DOHH2 (cell line): ENCODE measurements around the gene ZNF274.

Source experiments
- H3F3A ChIP-seq: fragments of 200-600 bp; sonication (generic), shearing (Covaris generic); 2 replicates; pipeline ENCODE4 v1.6.0; 2016; ENCODE audit warnings: antibody characterized with exemption, mild to moderate bottlenecking; ENCODE audit not compliant: control insufficient read depth, insufficient read depth
- H3K27ac ChIP-seq: fragments of 200-600 bp; sonication (generic); 2 replicates; pipeline ENCODE4 v1.5.1; 2014; ENCODE audit warnings: low read depth, mild to moderate bottlenecking, low read length, moderate library complexity
- H3K27me3 ChIP-seq: fragments of 200-600 bp; sonication (generic); 2 replicates; pipeline ENCODE4 v1.6.1; 2014; ENCODE audit warnings: mild to moderate bottlenecking, low read length, mixed read lengths; ENCODE audit not compliant: control insufficient read depth
- H3K36me3 ChIP-seq: fragments of 200-600 bp; sonication (generic); 2 replicates; pipeline ENCODE4 v1.6.1; 2014; ENCODE audit warnings: mild to moderate bottlenecking, low read length, moderate library complexity, mixed read lengths; ENCODE audit not compliant: control insufficient read depth
- H3K4me1 ChIP-seq: fragments of 200-600 bp; sonication (generic); 2 replicates; pipeline ENCODE4 v1.6.1; 2014; ENCODE audit warnings: mild to moderate bottlenecking, low read length, mixed read lengths; ENCODE audit not compliant: control insufficient read depth
- H3K4me2 ChIP-seq: fragments of 200-600 bp; sonication (generic); 2 replicates; pipeline ENCODE4 v1.6.0; 2014; ENCODE audit warnings: mild to moderate bottlenecking, low read length, moderate library complexity
- H3K4me3 ChIP-seq: fragments of 200-600 bp; sonication (generic); 2 replicates; pipeline ENCODE4 v1.5.1; 2014; ENCODE audit warnings: mild to moderate bottlenecking, low read length, mixed read lengths
- H3K79me2 ChIP-seq: fragments of 200-600 bp; sonication (generic); 2 replicates; pipeline ENCODE4 v1.6.1; 2014; ENCODE audit warnings: mild to moderate bottlenecking, low read length, mixed read lengths; ENCODE audit not compliant: control insufficient read depth
- H3K9me2 ChIP-seq: fragments of 200-600 bp; sonication (generic); replicated peaks from 2 replicates; pipeline ENCODE4 v1.6.1; 2014; ENCODE audit warnings: mild to moderate bottlenecking, low read length, mixed read lengths; ENCODE audit not compliant: control insufficient read depth
- H3K9me3 ChIP-seq: fragments of 200-600 bp; sonication (generic); 2 replicates; pipeline ENCODE4 v1.6.1; 2014; ENCODE audit warnings: antibody characterized with exemption, low read length, mixed read lengths; ENCODE audit not compliant: control insufficient read depth, insufficient read depth
- H4K20me1 ChIP-seq: fragments of 200-600 bp; sonication (generic); 2 replicates; pipeline ENCODE4 v1.6.0; 2014; ENCODE audit warnings: low read depth, mild to moderate bottlenecking, antibody characterized with exemption, low read length, moderate library complexity; ENCODE audit not compliant: control insufficient read depth, insufficient read depth
- EZH2phosphoT487 ChIP-seq: fragments of 200-600 bp; sonication (generic); IDR thresholded peaks from 2 replicates; pipeline ENCODE4 v1.6.1; 2017; ENCODE audit warnings: borderline replicate concordance, mild to moderate bottlenecking, antibody characterized with exemption, low read length, moderate library complexity, mixed read lengths
- TF ChIP-seq, protein P1 (sequence below): fragments of 200-600 bp; sonication (generic); IDR thresholded peaks from one replicate; pipeline ENCODE4 v1.5.1; 2014; ENCODE audit warnings: antibody characterized with exemption, mild to moderate bottlenecking, low read depth, low read length; ENCODE audit not compliant: poor library complexity, severe bottlenecking

Gene ZNF274

DNA sequence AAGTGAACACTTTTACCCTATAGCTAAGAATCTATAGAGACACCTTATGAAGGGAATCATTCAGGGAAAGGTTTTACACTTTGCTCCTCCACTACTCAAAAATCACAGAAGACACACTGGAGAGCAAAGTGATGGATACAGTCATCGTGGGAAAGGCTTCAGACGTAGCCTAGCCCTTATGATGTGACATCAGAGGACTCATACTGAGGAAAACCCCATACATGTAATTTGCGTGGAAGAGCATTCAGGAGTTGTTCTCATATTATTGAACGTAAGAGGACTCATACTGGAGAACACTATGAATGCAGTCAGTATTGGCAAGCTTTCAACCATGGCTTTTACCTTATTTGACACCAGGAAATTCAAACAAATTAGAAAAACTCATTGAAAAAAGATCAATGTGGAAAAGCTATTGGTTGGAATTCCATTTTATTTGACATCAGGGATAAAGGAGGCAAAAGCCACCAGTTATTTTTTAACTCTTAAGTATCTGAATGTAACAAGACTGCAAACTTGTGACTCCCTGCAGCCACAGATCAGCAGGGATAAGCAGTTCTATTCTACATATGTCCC is 16.1 kb upstream of the ZNF274 start:
- no peaks in the 10 kb centered on the region for H3K9me2 ChIP-seq
- no peak overlapping the region for H3K4me3 ChIP-seq
- no peaks in the 10 kb centered on the region for H3F3A ChIP-seq
- no peak overlapping the region for H3K27ac ChIP-seq
- no peaks in the 10 kb centered on the region for H4K20me1 ChIP-seq
- no peak overlapping the region for H3K4me2 ChIP-seq
- no peaks in the 10 kb centered on the region for H3K36me3 ChIP-seq
- H3K9me3 ChIP-seq: peaks cover 48% of the 10 kb centered on the region
- no peaks in the 10 kb centered on the region for H3K27me3 ChIP-seq
- TF ChIP-seq, protein P1, sequence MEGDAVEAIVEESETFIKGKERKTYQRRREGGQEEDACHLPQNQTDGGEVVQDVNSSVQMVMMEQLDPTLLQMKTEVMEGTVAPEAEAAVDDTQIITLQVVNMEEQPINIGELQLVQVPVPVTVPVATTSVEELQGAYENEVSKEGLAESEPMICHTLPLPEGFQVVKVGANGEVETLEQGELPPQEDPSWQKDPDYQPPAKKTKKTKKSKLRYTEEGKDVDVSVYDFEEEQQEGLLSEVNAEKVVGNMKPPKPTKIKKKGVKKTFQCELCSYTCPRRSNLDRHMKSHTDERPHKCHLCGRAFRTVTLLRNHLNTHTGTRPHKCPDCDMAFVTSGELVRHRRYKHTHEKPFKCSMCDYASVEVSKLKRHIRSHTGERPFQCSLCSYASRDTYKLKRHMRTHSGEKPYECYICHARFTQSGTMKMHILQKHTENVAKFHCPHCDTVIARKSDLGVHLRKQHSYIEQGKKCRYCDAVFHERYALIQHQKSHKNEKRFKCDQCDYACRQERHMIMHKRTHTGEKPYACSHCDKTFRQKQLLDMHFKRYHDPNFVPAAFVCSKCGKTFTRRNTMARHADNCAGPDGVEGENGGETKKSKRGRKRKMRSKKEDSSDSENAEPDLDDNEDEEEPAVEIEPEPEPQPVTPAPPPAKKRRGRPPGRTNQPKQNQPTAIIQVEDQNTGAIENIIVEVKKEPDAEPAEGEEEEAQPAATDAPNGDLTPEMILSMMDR: no peak
- no peak for TF ChIP-seq EZH2phosphoT487
- no peaks in the 10 kb centered on the region for H3K4me1 ChIP-seq
- H3K79me2 ChIP-seq: no peaks in the 10 kb centered on the region

DNA sequence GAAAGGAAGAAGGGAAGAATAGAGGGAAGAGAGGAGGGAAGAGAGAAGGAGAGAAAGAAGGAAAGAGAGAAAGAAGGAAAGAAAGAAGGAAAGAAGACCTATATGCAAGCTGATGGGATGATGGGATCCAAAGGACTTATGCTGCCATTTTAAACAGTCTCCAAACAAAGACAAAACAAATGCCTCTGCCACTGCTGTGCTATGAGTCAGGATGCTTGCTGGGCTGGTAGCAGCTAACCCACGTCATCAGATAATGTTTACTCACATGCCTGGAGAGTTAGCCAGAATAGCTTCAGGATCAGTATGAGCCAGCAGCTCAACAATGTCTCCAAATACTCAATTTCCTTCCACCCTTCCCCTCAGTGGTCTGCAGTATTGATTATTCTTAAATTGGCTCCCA is 12.0 kb upstream of the ZNF274 start:
- peaks cover 34% of the 10 kb centered on the region for H3K9me3 ChIP-seq
- no peaks in the 10 kb centered on the region for H3K4me1 ChIP-seq
- no peak overlapping the region for H3K4me2 ChIP-seq
- H4K20me1 ChIP-seq: no peaks in the 10 kb centered on the region
- no peaks in the 10 kb centered on the region for H3F3A ChIP-seq
- no peak overlapping the region for H3K27ac ChIP-seq
- H3K27me3 ChIP-seq: no peaks in the 10 kb centered on the region
- H3K79me2 ChIP-seq: no peaks in the 10 kb centered on the region
- TF ChIP-seq, protein P1: no peak
- TF ChIP-seq EZH2phosphoT487: no peak
- no peaks in the 10 kb centered on the region for H3K9me2 ChIP-seq
- H3K36me3 ChIP-seq: no peaks in the 10 kb centered on the region
- H3K4me3 ChIP-seq: no peak overlapping the region

DNA sequence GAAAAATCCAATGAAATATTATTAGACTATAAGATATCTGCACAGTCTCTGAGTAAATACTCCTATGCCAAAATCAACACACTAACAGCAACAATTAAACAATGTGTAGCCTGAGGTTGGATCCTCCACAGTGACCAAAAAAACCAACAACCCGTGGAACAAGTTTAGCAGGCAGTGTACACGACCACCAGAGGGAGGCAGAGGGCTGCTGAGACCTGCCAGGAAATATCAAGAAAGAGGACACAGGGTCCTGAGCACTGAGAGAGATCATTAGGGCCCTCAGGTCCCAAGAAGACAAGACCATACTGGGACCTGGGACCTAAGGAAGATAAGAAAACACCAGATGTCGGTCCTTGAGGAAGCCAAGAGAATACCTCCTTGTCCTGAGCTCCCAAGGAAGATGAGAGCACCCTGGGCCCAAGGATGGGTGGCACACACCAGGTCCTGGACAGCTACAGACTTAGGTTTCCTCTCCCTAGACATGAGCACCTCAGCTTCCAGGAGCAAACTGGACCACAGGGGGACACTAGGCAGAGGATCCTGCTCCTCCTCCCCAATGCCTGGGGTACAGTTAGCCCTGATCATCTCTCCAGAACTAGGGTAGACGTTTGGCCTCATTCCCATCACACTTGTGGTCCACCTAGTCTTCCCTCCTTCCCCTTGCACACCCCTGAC is 822 bp upstream of the ZNF274 start:
- peak overlapping the region; percentile 95 for H3K4me2 ChIP-seq

More for the DNA sequence above, 822 bp upstream of the ZNF274 start:
- TF ChIP-seq, protein P1: peak; percentile 77
- TF ChIP-seq EZH2phosphoT487: no peak
- no peaks in the 10 kb centered on the region for H4K20me1 ChIP-seq
- peaks cover 14% of the 10 kb centered on the region for H3K4me1 ChIP-seq
- H3K27ac ChIP-seq: peak overlapping the region; percentile 81
- H3K27me3 ChIP-seq: no peaks in the 10 kb centered on the region
- H3K79me2 ChIP-seq: peaks cover 12% of the 10 kb centered on the region
- H3K9me3 ChIP-seq: peaks cover 57% of the 10 kb centered on the region
- peak overlapping the region; percentile 88 for H3K4me3 ChIP-seq
- peaks cover 31% of the 10 kb centered on the region for H3K36me3 ChIP-seq
- H3F3A ChIP-seq: no peaks in the 10 kb centered on the region
- H3K9me2 ChIP-seq: no peaks in the 10 kb centered on the region
